HG03103 (cell line): ENCODE measurements around the gene MLIP.

Source experiments
- ATAC-seq: cut with Tn5 transposase; IDR thresholded peaks from one replicate; pipeline ENCODE4 v1.9.1; 2021; ENCODE audit warnings: low read depth; ENCODE audit not compliant: unreplicated experiment

MLIP gene

DNA sequence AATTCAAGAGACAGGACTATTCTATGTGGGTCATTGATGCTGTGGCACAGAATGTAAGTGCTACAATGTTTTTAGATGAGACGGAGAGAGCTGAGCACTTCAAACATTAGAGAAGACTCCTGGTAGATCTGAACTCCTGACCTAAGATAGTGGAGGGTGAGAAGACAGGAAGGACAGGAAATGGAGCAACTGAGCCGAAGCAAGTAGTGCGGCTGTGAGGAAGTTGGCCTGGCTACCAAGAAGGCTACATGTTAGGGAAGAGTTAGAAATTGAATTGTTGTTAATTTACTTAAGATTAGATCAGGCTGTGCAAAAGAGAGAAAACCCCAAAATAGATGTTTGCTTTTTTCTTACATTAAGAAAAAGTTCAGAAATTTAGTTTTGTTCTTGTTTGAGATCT lies 14.4 kb upstream of the MLIP start:
- no peak for ATAC-seq

DNA sequence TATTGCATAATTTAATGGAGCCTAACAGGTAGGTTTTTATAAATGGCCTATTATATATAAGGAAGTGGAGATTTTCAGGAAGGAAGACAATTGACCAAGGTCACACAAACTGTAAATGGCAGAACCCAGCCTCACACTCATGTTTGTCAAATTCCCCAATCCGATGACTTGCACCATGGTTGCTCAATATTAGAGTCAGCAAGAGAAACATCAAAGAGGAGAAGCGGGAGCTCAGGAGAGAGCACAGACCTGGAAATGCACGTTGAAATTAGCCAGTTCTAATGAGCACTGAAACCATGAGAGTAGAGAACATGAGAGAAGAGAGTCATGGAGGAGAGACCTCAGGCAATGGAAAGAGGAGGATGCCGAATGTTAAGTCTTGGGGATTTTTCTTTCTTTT lies 13.5 kb upstream of the MLIP start:
- no peak for ATAC-seq

DNA sequence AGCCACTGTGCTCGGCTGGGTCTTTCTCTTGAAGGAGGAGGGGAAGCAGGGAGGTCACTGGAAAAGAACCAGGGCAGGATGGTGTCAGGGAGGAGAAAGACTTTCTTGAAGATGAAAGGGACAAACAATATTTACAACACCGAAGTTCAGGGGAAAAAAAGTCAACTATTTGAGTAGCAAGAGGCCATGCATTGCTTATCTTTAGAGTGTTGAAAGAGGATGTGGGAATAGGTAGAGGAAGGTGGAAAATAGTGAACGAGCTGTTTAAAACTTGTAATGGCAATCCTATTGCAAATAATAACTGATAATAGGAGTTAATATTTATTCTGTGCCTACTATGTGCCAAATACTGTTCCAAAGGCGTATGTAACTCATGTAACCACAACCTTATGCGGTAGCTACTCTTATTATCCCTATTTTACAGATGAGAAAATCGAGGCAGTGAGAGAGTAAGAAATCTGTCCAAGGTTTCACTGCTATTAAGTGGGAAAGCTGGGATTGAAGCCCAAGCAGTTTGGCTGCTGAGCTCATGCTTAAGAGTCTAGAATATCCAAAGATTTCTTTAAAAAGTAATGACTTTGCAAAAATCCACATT lies 12.7 kb upstream of the MLIP start:
- ATAC-seq: no peak

DNA sequence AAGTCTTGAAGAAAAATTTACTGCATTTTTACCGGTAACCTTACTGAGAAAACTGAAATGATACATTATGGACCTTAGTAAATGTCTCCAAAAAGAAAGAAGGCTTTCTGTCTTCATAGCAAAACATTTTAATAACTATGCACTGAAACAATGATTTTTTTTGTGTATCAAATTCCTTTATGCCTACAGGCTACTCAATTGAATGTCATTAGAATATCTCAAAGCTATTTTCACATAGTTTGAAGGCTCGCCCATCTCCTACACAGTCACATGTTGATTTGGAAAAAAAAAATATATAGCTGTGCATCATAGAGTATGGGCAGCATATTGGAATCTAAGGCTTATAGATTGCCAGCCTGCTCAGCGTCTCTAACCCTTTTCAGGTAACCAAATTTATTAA lies 12.0 kb upstream of the MLIP start:
- no peak for ATAC-seq

DNA sequence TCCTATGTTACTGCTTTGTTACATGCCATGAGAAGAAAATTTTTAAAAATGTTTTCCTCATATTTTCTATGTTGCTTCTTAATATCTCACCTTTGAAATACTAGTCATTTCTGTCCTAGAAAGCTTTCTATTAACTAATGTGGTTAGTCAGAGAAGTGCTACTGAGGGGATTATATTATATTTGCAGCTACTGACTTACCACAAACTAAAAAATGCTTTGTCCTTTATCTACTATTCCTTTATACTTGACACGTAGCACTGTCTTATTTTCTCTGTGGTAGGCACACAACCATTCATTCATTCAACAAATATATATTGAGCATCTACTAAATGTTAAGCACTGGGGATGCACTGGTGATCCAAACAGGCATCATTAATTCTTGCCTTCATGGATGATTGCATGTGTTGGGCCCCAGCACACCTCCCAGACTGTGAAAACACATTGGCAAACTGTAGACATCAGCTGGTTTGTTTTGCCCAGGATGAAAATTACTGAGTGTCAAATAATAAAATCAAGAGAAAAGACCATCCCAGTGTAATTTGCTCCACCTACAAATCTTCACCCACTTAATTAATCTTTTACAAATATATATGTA lies 10.7 kb upstream of the MLIP start:
- no peak for ATAC-seq

DNA sequence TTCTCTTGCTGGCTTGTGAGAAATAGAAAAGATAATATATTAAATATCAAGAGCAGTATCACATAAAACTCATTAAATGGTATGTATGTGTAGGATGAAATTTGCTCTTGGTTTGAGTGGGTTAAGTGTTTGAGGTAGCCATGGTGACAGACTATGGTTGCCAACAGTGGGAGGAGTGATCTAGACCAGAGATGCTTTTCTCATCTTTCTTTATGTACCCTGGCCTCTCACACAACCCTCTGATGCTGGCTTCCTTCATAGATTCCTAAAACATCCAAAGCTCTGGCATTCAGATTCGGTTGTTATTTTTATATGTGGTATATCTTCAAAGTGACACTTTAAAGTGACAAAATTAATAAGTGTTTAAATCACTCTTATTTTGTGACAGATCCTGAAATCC lies 9.0 kb upstream of the MLIP start:
- ATAC-seq: no peak

DNA sequence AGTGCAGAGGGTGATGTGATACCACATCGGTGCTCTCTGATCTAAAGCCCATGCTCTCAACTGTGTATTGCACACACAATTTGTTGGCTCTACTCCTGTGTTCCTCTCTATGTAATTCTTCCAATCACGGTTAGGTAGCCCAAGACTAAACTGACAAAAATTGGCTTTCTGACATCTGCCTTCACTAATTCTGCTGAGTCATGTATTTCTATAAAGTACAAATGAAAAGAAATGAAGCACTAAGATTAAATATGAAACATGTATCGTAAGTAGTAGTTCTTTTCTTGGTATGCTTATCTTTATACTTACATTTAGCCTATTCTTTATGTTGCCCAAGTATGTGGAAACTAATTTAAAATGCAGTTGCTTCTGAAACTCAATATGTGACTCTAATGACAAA lies 7.7 kb upstream of the MLIP start:
- no peak for ATAC-seq

DNA sequence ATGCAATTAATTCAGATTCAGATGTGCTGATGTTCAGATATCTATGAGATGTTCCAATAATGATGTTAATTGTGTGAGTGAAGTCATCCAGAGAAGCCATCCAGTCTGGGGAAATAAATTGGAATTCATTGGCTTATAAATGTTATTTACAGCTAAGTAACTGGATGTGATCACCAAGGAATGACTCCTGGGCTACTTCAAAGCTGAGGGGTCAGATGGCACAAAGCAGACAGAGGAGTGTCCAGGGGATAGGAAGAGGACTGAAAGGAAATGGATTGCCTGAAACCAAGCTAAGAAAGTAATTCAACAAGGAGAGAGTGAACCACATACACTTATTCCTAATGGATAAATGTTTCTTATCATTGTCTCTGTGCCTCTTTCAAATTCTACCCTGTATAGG lies 4.5 kb upstream of the MLIP start:
- no peak for ATAC-seq

DNA sequence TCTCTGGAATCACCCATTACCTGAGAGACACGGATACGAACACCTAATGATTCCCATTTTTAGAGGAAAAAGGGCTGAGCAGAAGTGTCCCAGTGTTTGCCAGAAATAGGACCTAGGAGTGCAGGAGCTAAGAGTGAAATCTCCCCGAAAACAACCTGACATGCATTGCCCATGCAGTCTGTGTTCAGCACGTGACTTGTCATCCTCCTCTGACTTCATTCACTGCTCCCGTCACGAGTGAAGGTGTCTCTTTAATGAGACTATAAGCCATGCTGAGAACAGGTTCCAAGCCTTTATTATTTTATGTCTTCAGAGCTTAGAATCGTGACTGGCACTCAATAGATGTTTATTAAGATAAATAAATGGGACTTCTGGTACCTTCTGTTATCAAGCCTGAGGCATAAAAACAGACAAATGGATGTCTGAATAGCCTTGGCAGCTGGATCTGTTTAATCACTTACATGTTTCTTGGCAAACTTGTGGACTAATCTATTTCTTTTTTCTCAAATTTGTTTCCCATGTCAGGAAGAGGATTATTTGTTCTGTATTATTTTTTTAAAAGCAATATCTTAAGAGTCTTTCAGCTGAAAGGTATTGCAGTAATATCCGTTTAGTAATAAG lies 3.7 kb upstream of the MLIP start:
- no peak for ATAC-seq

DNA sequence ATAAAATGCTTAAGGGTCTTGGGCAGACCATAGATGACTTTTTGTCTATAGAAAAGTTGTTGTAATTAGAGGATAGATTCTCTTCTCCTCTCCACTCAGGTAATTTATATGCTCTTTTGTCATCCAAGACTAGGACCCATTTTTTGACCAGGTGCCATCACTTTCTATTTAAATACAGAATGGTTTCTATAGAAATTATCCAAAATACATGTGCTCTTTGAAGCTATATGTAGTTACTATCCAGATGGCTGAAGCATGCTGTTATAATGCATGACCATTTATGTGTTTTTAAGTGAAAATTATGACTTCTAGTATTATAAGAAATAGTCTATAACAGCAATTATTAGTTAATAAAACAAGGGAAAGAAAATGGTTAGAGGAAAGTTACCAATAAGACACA lies 3.0 kb upstream of the MLIP start:
- ATAC-seq: no peak

DNA sequence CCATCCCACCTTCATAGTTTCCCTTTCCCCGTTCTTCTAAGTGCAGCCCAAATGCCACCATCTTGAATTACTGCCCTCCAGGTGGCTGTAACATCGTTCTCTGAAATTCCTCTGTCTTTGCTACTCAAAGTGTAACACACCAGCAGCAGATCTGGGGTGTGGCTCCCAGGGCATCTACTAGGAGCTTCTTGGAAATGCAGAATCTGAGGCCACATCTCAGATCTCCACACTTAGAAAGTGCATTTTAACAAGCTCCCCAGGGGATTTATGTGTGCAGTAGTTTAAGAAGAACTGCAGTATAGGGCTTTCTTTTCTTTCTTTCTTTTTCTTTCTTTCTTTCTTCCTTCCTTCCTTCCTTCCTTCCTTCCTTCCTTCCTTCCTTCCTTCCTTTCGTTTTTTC lies 1.7 kb upstream of the MLIP start:
- no peak for ATAC-seq

DNA sequence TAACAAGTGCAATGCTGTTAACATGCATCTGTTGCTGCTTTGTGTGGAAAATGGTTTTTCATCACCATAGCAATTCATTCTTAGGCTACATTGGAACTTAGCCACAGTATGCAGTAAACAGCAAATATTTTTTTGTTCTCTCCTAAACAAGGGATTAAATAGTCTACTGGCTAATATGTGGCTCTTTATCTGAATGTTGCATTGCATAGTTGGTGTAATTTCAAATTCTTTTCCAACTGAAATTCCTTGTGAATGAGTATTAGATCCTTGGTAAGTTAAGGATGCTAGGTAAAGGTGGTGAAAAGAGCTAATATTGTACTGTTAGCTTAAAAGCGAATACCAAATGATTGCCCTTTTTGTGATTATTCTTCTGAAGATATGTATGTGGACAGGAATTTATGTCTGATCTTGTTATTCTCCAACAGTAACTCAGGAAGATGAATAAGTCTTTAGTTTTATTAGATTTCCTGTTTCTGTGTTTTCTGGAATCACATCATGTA lies 958 bp downstream of the MLIP start:
- ATAC-seq: no peak

DNA sequence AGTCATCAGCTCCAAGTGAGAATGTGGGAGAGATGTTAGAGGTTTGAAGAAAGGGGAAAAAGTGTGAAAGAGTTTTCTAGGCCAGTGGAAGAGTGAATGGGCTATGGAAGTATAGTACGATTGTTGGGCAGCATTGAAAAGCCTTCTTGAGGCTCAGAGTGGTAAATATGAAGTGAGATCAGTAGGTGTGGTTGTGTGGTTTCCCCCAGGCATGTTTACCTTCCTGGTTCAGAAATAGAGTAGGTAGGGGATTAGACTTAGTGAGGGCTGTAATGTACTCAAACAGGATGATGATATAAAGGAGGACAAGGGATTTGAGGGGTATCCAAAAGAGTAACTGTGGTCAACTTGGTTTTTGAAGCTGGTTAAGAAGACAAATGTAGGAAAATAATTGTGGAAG lies 3.7 kb downstream of the MLIP start:
- no peak for ATAC-seq

DNA sequence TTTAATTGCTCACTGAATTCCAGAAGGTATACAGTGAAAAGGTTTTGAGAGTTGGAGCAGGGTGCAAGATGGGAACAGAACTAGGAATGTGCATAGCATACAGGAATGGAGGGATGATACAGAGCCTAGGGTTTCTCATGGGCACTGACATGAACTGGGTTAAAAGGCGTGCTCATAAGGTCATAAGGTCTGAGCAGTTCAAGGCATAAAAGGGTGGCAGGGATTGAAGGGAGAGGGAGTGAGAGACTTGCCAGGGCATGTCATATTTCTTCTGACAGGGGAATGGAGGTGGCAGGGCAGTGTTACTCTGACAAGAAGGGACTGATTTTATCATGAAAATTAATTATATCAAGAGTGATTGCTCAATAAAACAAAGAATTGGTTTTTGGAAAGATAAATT lies 4.7 kb downstream of the MLIP start:
- ATAC-seq: no peak

DNA sequence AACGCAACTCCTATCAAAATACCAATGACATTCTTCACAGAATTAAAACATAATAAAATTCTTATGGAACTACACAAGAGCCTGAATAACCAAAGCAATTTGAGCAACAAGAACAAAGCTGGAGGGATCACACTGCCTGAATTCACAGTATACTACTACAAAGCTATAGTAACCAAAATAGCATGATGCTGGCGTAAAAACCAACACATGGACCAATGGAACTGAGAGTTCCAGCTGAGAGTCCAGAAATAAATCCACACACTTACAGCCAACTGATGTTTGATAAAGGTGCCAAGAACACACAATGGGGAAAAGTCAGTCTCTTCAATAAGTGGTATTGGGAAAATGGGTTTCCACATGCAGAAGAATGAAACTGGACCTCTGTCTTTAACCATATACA lies 6.9 kb downstream of the MLIP start:
- no peak for ATAC-seq

DNA sequence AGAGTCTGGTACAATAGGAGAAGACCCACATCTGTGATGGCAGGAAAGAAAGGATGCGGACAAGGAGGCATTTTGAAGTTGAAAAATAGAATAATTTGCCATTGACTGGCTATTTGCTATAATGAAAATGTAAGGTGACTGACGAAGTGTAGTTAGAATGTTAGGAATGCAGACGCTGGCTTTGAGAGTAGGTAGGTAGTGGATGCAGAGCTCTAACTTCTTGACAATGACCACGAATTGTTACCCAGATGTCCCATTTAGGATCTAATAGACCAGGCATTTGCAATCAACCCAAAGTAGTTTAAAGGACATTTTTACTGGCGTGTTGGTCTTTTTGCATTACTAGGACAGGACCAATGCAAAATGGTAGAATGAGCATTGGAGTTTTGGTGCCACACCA lies 14.2 kb downstream of the MLIP start:
- ATAC-seq: no peak

DNA sequence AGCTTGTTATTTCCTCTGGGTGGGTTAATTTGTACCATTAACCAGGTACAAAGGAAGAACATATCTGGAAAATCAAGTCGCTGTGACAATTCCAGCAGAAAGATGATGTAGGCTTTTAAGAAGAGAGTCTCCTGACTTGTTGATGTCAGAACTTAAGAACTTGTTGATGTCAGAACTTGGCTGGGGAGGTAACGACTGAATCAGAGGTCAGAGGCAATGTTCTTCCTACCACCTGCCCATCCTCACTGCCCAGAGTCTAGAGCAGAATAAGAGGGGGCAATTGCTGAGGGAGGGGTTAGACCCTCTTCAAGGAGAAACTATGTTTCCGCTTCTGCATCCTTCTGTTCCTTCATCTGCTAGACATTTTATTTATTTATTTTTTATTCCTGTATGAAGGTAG lies 18.9 kb downstream of the MLIP start:
- ATAC-seq: no peak

DNA sequence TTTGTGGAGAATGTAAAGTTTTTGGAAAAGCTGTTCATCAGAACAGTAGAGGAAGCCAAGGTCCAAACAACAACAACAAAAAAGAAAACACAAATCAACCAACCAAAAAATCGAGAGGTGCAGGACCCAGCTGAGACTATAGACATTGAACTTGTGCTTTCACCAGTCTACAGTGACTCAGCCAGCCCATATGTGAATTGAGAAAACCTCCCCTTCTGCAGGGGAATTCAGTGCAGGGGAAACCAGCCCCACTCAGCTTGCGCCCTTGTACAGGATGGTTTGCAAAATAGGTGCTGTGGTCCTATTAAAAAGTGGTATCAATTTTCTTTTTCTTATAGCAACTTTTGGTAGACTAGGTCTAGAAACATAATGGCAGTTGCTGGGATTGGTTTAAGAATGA lies 21.3 kb downstream of the MLIP start:
- ATAC-seq: no peak

DNA sequence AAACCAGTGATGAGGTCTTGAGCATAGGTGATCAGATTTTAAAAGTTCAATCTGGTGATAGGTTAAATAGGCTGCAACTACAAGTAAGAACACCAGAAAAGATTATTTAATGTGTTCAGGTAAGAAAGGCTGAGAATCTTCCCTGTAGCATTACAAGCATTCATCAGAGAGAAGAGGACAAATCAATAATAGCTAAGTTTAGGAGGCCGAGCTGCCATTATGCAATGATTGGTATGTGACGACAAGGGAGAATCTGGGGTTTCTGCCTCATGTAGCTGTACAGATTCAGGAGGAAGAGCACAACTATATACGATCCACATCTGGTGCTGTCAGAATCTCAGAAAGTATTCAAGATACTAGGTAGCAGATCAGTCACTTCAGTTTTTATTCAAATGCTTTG lies 21.9 kb downstream of the MLIP start:
- no peak for ATAC-seq

DNA sequence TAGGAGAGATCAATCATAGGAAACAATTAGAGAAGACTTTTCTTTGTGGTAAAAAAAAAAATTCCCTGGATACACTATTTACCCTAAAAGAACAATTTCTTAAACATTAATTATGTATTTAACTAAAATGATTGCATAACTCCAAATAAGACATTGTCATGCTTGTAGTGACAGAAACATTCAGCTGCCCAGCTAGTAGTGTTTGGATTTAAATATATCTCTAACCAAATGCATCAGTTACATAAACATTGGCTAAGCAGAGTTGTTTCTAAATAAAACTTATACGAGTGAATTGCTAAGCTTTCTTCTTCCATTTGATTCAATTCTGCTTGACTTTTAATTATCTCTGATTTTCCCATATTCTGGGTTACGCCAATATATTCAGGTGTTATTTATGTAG lies 23.7 kb downstream of the MLIP start:
- no peak for ATAC-seq

DNA sequence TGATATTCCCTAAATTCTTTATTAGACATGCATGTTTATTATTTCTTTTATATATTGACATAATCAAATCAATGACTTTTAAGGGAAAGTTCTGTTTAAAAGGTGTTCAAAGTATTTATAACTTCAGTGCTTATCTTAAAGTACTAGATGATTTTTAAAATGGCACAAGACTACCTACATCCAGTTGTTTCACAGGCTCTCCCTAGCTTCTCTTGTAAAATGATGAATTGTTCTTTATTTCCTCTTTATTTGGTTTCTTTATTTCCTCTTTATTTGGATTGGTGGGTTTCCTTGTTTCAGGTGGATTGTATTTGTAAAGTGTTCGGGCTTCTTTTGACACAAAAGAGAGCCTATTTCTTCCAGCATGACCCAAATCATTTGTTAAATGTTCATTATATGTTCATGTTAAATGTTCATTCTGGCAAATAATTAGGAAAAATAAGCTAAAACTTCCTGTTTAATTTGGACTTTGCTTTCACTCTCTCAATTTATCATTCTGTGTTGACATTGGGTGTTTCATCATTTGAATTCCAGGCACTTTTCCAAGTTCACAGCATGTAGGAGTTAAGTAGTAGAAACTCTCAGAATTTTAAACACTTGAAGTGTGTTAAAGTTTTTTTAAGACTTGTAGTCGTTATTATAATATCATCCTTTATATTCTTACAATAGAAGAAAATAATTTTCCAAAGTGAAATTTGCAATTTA lies 24.6 kb downstream of the MLIP start:
- no peak for ATAC-seq

DNA sequence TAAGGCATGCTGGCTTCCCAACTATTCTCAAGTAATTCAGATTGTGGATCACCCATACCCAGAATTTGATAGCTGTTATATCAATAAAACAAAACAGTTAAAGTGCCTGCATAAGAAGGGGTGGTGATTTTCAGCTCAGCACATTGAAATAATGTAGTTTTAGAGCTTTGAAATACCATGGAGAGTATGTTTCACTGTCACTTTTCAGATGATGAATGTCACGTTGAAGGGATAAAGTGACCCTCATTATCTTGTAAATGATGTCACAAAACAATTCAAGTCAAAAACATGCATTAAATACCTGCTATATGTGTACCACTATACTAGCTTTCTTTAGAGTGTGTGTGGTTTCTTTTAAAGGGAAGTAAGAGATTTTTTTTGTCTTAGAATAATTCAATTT lies 27.6 kb downstream of the MLIP start:
- no peak for ATAC-seq
